SK-N-SH treated with all-trans-retinoic acid at 6 μM for 48 hours (cell line): Measurements from ENCODE around the gene AMOTL1.

Experiments
- ATAC-seq: fragments of 200-7000 bp; cut with Tn5 transposase; 3 replicates; pipeline ENCODE4 v1.9.1; 2020; ENCODE audit warnings: mild to moderate bottlenecking, moderate library complexity
- ARNTL ChIP-seq: fragments of 450-650 bp; formaldehyde crosslinking; IDR thresholded peaks from 2 replicates; pipeline ENCODE4 v1.5.0; 2020; ENCODE audit warnings: low read depth, mild to moderate bottlenecking, moderate library complexity, borderline replicate concordance
- BACH2 ChIP-seq: fragments of 250-450 bp; sonication (Bioruptor Pico); IDR thresholded peaks from 2 replicates; pipeline ENCODE4 v1.9.0; 2021; ENCODE audit warnings: mild to moderate bottlenecking, borderline replicate concordance
- CSDC2 ChIP-seq: fragments of 250-450 bp; sonication (Bioruptor Pico); IDR thresholded peaks from 2 replicates; pipeline ENCODE4 v1.5.0; 2020; ENCODE audit warnings: mild to moderate bottlenecking, moderate library complexity
- ESRRG ChIP-seq: fragments of 250-450 bp; sonication (Bioruptor Pico); IDR thresholded peaks from 2 replicates; pipeline ENCODE4 v1.6.1; 2021; ENCODE audit warnings: mild to moderate bottlenecking
- GLIS3 ChIP-seq: fragments of 250-450 bp; sonication (Bioruptor Pico); IDR thresholded peaks from 2 replicates; pipeline ENCODE4 v1.5.0; 2020; ENCODE audit warnings: mild to moderate bottlenecking, moderate library complexity
- ISL1 ChIP-seq: fragments of 250-450 bp; sonication (Bioruptor Pico); IDR thresholded peaks from 2 replicates; pipeline ENCODE4 v2.1.2; 2022; ENCODE audit warnings: mild to moderate bottlenecking, moderate library complexity
- OSR1 ChIP-seq: fragments of 250-450 bp; sonication (Bioruptor Pico); IDR thresholded peaks from 2 replicates; pipeline ENCODE4 v1.8.0; 2022; ENCODE audit warnings: moderate library complexity, mild to moderate bottlenecking, inconsistent platforms
- PPARA ChIP-seq: fragments of 250-450 bp; sonication (Bioruptor Pico); IDR thresholded peaks from 2 replicates; pipeline ENCODE4 v1.5.0; 2020; ENCODE audit warnings: mild to moderate bottlenecking, borderline replicate concordance
- RARB ChIP-seq: fragments of 250-450 bp; sonication (Bioruptor Pico); IDR thresholded peaks from 2 replicates; pipeline ENCODE4 v1.8.0; 2021; ENCODE audit warnings: mild to moderate bottlenecking, moderate library complexity
- SNAI2 ChIP-seq: fragments of 250-450 bp; sonication (Bioruptor Pico); IDR thresholded peaks from 2 replicates; pipeline ENCODE4 v1.5.0; 2020; ENCODE audit warnings: mild to moderate bottlenecking, moderate library complexity
- TCF4 ChIP-seq: fragments of 250-450 bp; sonication (Bioruptor Pico); IDR thresholded peaks from 2 replicates; pipeline ENCODE4 v1.8.0; 2021; ENCODE audit warnings: mild to moderate bottlenecking, moderate library complexity, borderline replicate concordance
- TOX ChIP-seq: fragments of 250-450 bp; sonication (Bioruptor Pico); IDR thresholded peaks from 2 replicates; pipeline ENCODE4 v1.8.0; 2021; ENCODE audit warnings: mild to moderate bottlenecking, moderate library complexity, borderline replicate concordance
- ZC3H10 ChIP-seq: fragments of 250-450 bp; sonication (Bioruptor Pico); IDR thresholded peaks from 2 replicates; pipeline ENCODE4 v1.5.1; 2021; ENCODE audit warnings: mild to moderate bottlenecking, moderate library complexity
- ZFP3 ChIP-seq: fragments of 250-450 bp; sonication (Bioruptor Pico); IDR thresholded peaks from 2 replicates; pipeline ENCODE4 v1.5.0; 2020; ENCODE audit warnings: mild to moderate bottlenecking, moderate library complexity
- ZFP30 ChIP-seq: fragments of 450-650 bp; formaldehyde crosslinking; IDR thresholded peaks from 2 replicates; pipeline ENCODE4 v1.5.0; 2022; ENCODE audit warnings: mild to moderate bottlenecking, moderate library complexity
- ZNF565 ChIP-seq: fragments of 450-650 bp; formaldehyde crosslinking; conservative IDR thresholded peaks from 2 replicates; pipeline ENCODE4 v1.5.0; 2020; ENCODE audit warnings: low read depth, mild to moderate bottlenecking, moderate library complexity
- ZNF70 ChIP-seq: fragments of 450-650 bp; formaldehyde crosslinking; IDR thresholded peaks from 2 replicates; pipeline ENCODE4 v1.5.0; 2020; ENCODE audit warnings: mild to moderate bottlenecking, moderate library complexity
- ZNF8 ChIP-seq: fragments of 450-650 bp; formaldehyde crosslinking; IDR thresholded peaks from 2 replicates; pipeline ENCODE4 v1.5.0; 2020; ENCODE audit warnings: mild to moderate bottlenecking, moderate library complexity
- TF ChIP-seq, protein P1 (sequence below): fragments of 250-450 bp; sonication (Bioruptor Pico); IDR thresholded peaks from 2 replicates; pipeline ENCODE4 v1.8.0; 2020; ENCODE audit warnings: mild to moderate bottlenecking, moderate library complexity, borderline replicate concordance
- TF ChIP-seq, protein P2 (sequence below): fragments of 250-450 bp; sonication (Bioruptor Pico); IDR thresholded peaks from 2 replicates; pipeline ENCODE4 v1.8.0; 2021; ENCODE audit warnings: low read depth, mild to moderate bottlenecking, moderate library complexity, borderline replicate concordance
- TF ChIP-seq, protein P3 (sequence below): fragments of 250-450 bp; sonication (Bioruptor Pico); IDR thresholded peaks from 2 replicates; pipeline ENCODE4 v1.5.0; 2020; ENCODE audit warnings: mild to moderate bottlenecking, moderate library complexity
- TF ChIP-seq, protein P4 (sequence below): fragments of 250-450 bp; sonication (Bioruptor Pico); IDR thresholded peaks from 2 replicates; pipeline ENCODE4 v1.5.1; 2020; ENCODE audit warnings: low read depth, mild to moderate bottlenecking, moderate library complexity
- TF ChIP-seq, protein P5 (sequence below): fragments of 250-450 bp; sonication (Bioruptor Pico); IDR thresholded peaks from 2 replicates; pipeline ENCODE4 v1.5.1; 2021; ENCODE audit warnings: mild to moderate bottlenecking, moderate library complexity

Gene AMOTL1

DNA sequence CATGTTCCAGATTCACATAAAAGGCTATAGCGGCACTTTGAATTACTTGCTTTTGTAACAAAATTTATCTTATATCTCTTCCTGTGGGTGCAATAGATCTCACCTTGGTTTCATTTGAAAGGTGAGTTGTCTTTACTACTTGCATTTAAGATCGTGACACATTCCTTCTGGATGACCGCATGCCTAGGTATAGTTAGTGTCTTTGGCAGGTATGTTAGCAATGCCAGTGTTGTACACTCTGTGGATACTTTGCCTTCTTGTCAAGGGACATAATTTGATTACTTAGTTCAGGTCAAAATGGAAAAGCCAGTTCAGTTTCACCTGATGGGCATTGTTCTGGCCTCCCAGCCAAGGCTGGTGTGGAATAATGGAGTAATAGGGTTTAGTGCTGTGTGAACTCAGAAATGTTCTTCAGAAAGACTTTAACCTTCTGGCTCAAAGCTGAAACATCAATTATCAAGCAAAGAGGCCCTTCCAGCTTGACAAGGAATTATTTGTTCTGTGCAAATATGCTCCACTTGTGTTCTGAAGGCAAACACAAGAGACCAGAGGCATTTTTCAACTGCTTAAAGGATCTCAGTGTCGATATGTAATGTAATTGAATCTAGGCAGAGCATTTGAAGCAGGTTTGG, 64.6 kb downstream of the AMOTL1 start:
- no peak for ATAC-seq
- TF ChIP-seq ZNF70 (CRISPR knock-in tag) = no peak
- TF ChIP-seq ZNF8 = no peak
- no peak for TF ChIP-seq TOX (CRISPR knock-in tag)
- TF ChIP-seq CSDC2 (CRISPR knock-in tag) = no peak
- TF ChIP-seq, protein P1, sequence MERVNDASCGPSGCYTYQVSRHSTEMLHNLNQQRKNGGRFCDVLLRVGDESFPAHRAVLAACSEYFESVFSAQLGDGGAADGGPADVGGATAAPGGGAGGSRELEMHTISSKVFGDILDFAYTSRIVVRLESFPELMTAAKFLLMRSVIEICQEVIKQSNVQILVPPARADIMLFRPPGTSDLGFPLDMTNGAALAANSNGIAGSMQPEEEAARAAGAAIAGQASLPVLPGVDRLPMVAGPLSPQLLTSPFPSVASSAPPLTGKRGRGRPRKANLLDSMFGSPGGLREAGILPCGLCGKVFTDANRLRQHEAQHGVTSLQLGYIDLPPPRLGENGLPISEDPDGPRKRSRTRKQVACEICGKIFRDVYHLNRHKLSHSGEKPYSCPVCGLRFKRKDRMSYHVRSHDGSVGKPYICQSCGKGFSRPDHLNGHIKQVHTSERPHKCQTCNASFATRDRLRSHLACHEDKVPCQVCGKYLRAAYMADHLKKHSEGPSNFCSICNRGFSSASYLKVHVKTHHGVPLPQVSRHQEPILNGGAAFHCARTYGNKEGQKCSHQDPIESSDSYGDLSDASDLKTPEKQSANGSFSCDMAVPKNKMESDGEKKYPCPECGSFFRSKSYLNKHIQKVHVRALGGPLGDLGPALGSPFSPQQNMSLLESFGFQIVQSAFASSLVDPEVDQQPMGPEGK = no peak
- TF ChIP-seq ZFP3 (CRISPR knock-in tag) = no peak
- no peak for TF ChIP-seq GLIS3 (CRISPR knock-in tag)
- TF ChIP-seq, protein P2, sequence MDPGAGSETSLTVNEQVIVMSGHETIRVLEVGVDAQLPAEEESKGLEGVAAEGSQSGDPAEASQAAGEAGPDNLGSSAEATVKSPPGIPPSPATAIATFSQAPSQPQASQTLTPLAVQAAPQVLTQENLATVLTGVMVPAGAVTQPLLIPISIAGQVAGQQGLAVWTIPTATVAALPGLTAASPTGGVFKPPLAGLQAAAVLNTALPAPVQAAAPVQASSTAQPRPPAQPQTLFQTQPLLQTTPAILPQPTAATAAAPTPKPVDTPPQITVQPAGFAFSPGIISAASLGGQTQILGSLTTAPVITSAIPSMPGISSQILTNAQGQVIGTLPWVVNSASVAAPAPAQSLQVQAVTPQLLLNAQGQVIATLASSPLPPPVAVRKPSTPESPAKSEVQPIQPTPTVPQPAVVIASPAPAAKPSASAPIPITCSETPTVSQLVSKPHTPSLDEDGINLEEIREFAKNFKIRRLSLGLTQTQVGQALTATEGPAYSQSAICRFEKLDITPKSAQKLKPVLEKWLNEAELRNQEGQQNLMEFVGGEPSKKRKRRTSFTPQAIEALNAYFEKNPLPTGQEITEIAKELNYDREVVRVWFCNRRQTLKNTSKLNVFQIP = no peak
- TF ChIP-seq, protein P3, sequence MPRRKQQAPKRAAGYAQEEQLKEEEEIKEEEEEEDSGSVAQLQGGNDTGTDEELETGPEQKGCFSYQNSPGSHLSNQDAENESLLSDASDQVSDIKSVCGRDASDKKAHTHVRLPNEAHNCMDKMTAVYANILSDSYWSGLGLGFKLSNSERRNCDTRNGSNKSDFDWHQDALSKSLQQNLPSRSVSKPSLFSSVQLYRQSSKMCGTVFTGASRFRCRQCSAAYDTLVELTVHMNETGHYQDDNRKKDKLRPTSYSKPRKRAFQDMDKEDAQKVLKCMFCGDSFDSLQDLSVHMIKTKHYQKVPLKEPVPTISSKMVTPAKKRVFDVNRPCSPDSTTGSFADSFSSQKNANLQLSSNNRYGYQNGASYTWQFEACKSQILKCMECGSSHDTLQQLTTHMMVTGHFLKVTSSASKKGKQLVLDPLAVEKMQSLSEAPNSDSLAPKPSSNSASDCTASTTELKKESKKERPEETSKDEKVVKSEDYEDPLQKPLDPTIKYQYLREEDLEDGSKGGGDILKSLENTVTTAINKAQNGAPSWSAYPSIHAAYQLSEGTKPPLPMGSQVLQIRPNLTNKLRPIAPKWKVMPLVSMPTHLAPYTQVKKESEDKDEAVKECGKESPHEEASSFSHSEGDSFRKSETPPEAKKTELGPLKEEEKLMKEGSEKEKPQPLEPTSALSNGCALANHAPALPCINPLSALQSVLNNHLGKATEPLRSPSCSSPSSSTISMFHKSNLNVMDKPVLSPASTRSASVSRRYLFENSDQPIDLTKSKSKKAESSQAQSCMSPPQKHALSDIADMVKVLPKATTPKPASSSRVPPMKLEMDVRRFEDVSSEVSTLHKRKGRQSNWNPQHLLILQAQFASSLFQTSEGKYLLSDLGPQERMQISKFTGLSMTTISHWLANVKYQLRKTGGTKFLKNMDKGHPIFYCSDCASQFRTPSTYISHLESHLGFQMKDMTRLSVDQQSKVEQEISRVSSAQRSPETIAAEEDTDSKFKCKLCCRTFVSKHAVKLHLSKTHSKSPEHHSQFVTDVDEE (CRISPR knock-in tag) = no peak
- no peak for TF ChIP-seq TCF4 (CRISPR knock-in tag)
- no peak for TF ChIP-seq OSR1 (CRISPR knock-in tag)
- TF ChIP-seq ZFP30 = no peak
- TF ChIP-seq, protein P4, sequence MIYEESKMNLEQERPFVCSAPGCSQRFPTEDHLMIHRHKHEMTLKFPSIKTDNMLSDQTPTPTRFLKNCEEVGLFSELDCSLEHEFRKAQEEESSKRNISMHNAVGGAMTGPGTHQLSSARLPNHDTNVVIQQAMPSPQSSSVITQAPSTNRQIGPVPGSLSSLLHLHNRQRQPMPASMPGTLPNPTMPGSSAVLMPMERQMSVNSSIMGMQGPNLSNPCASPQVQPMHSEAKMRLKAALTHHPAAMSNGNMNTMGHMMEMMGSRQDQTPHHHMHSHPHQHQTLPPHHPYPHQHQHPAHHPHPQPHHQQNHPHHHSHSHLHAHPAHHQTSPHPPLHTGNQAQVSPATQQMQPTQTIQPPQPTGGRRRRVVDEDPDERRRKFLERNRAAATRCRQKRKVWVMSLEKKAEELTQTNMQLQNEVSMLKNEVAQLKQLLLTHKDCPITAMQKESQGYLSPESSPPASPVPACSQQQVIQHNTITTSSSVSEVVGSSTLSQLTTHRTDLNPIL (CRISPR knock-in tag) = no peak
- TF ChIP-seq SNAI2 = no peak
- TF ChIP-seq PPARA (CRISPR knock-in tag) = no peak
- TF ChIP-seq ZNF565 = no peak
- no peak for TF ChIP-seq RARB (CRISPR knock-in tag)
- TF ChIP-seq ARNTL (CRISPR knock-in tag) = no peak
- TF ChIP-seq BACH2 = no peak
- TF ChIP-seq ESRRG (CRISPR knock-in tag) = no peak

- ATAC-seq = no peak; the same call in 1 of the 3 replicates
- TF ChIP-seq ZC3H10 (no peak), SNAI2 (no peak), GLIS3 (CRISPR knock-in tag) (no peak), ISL1 (CRISPR knock-in tag) (no peak), TOX (CRISPR knock-in tag) (no peak), RARB (CRISPR knock-in tag) (no peak), ZFP3 (CRISPR knock-in tag) (no peak), ESRRG (CRISPR knock-in tag) (no peak), PPARA (CRISPR knock-in tag) (no peak)
- TF ChIP-seq, protein P3 (CRISPR knock-in tag) = no peak
- TF ChIP-seq, protein P4 (CRISPR knock-in tag) = no peak
- TF ChIP-seq, protein P5, sequence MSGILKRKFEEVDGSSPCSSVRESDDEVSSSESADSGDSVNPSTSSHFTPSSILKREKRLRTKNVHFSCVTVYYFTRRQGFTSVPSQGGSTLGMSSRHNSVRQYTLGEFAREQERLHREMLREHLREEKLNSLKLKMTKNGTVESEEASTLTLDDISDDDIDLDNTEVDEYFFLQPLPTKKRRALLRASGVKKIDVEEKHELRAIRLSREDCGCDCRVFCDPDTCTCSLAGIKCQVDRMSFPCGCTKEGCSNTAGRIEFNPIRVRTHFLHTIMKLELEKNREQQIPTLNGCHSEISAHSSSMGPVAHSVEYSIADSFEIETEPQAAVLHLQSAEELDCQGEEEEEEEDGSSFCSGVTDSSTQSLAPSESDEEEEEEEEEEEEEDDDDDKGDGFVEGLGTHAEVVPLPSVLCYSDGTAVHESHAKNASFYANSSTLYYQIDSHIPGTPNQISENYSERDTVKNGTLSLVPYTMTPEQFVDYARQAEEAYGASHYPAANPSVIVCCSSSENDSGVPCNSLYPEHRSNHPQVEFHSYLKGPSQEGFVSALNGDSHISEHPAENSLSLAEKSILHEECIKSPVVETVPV (CRISPR knock-in tag) = no peak
Measured at GRCh38 chr11:94834911-94835593, 66.9 kb downstream of the AMOTL1 start.
